ENCODE measurements around the gene SALL4. TPM values are rescaled to one million over a fixed set of nuclear protein-coding genes. Genes with fewer than 3 reads are reported as not detected.
"Not testable (repeated sequence)": the region's sequence is repeated elsewhere in the genome, so short reads cannot be mapped to it uniquely, and the experiment has no call there.

SALL4 gene
- total RNA-seq, 1 donor from 2014 or later = 1.8 TPM

DNA sequence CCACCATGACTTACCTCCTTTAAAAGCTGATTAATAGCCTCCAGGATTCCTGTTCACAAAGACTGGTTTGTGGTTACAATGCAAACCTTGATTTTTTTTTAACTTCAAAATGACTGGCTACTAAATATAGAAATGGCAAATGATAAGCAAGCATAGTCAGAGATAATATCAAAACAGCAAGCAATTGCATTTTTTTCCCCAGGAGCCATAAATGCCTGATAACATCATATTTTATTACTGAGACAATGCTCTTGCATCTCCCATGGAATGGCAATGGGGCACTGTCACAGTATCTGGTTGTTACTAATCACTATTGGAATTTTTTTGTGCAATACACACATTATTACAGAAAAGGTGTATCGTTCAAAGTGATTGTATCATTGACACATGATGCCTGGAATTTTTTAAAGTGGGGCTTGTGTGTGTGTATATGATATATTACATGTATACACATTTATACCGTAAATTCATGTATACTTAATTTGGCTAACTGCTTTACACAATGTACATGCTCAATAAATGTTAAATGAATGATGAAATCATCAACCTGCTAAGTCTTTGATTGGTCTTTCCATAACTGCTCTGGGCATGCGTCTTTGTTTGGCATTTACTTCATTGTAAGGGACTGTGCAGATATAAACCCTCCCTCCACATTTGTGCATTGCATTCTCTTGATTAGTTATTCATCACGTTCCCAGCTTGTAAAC lies 980 bp upstream of the SALL4 start:
- DNase-seq (ENCODE audit: extremely low read depth, low read depth, low spot score) = no peak

- no peak for DNase-seq (ENCODE audit: extremely low read depth, low read depth, low spot score)
These were observed 548 bp downstream of the SALL4 start for GRCh38 chr20:51801823-51802123.

DNA sequence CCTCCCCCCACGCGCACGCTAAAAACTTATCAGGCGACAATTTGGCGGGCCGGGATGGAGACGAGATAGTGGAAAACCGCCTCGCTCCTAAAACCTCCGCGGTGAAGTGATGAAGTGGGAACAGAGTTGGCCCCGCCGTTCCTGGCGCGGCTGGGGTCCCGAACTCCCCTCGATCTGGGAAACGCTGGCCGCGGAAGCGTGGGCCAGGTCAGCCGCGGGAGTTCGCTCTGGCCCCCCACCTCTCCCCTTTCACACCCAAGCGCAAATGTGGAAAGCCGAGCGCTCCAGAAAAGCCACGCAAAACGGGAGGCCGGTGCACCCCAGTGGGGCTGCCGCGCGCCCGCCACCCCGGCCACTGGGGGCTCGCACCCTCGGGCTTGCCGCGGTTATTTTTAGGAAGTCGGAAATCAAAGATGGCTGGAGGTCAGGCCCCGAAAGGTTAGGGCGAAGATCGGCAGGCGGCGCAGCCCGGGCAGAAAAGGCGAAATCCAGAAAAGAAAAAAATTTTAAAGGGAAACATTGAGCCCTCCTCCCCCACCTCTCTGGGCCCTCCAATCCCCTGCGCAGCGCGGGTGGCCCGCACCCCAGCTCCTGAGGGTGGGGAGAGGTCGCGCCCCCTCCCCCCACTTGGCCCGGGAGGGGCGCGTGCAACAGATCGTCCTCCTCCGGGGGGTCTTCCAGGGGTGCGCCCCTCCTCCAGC lies 1.0 kb downstream of the SALL4 start:
- DNase-seq (ENCODE audit: extremely low read depth, low read depth, low spot score) = no peak

GRCh38 chr20:51800872-51801121 lies 1.5 kb downstream of the SALL4 start:
- no peak for DNase-seq (ENCODE audit: extremely low read depth, low read depth, low spot score)

DNA sequence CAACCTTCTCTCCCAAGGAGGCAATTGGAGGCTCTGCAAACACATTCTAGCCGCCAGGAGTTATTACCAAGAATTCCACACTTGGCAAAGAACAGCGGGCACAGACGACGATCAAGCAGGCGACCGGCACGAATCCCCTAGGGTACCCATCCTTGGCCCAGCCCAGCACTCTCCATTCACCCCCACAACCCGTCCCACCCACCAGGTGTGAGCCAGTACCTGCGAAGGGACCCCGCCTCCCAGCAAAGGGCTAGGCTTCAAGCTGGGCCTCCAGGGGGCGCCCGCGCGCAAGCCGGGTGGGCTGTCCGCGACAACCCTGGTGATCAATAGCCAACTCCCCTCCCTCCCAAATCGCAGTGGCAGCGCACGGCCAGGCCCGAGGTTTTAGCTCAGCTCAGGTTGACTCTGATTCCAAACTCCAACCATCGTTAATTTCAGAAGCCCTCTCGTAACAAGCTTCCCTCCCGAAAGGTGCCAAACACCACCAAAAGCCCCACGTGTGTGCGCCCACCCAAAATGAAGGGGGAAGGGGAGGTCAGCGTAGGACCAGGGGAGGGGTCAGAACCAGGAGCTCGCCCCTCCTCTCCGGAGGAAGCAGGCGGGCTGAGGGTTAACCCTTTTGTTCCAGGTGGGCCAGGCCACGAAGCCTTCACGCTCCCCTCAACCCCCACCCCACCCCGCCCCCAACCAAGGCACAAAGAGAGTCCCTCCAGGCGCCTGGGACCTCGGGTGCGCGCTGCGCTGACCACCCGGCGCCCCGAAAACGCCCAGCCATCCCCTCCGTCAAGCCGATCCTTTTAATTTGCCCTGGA lies 2.1 kb downstream of the SALL4 start:
- no peak for DNase-seq (ENCODE audit: extremely low read depth, low read depth, low spot score)

- DNase-seq (ENCODE audit: extremely low read depth, low read depth, low spot score) = no peak
These were observed 2.9 kb downstream of the SALL4 start for GRCh38 chr20:51799401-51799860.

GRCh38 chr20:51797357-51798025 lies 4.8 kb downstream of the SALL4 start:
- DNase-seq (ENCODE audit: extremely low read depth, low read depth, low spot score) = no peak

- DNase-seq (ENCODE audit: extremely low read depth, low read depth, low spot score) = no peak
These were observed 6.0 kb downstream of the SALL4 start for GRCh38 chr20:51796340-51796739.

- no peak for DNase-seq (ENCODE audit: extremely low read depth, low read depth, low spot score)
These were observed 9.4 kb downstream of the SALL4 start for GRCh38 chr20:51792960-51793359.

GRCh38 chr20:51791626-51792025 lies 10.7 kb downstream of the SALL4 start:
- no peak for DNase-seq (ENCODE audit: extremely low read depth, low read depth, low spot score)

GRCh38 chr20:51790256-51790655 lies 12.1 kb downstream of the SALL4 start:
- DNase-seq (ENCODE audit: extremely low read depth, low read depth, low spot score) = no peak

- DNase-seq (ENCODE audit: extremely low read depth, low read depth, low spot score) = no peak
These were observed 12.9 kb downstream of the SALL4 start for GRCh38 chr20:51789434-51789833.

GRCh38 chr20:51788822-51789221 lies 13.5 kb downstream of the SALL4 start:
- DNase-seq (ENCODE audit: extremely low read depth, low read depth, low spot score) = no peak

DNA sequence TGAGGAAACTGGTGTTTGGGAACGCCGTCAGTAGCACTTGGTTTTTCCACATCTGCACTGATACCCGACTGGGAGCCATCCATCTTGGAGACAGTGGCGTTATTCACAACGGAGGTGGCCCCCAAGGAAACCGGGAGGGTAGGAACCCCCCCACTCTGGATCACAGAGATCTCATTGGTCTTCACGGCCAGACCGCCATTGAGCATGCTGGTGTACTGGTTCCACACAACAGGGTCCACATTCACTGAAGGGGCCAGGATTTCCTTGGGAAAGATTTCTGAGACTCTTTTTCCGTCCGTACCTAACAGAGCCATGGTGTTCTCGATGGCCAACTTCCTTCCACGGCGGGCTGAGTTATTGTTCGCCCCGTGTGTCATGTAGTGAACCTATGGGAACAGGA lies 18.0 kb downstream of the SALL4 start:
- no peak for DNase-seq (ENCODE audit: extremely low read depth, low read depth, low spot score)

GRCh38 chr20:51778229-51778759 lies 24.0 kb downstream of the SALL4 start:
- DNase-seq (ENCODE audit: extremely low read depth, low read depth, low spot score) = not testable (repeated sequence)

DNA sequence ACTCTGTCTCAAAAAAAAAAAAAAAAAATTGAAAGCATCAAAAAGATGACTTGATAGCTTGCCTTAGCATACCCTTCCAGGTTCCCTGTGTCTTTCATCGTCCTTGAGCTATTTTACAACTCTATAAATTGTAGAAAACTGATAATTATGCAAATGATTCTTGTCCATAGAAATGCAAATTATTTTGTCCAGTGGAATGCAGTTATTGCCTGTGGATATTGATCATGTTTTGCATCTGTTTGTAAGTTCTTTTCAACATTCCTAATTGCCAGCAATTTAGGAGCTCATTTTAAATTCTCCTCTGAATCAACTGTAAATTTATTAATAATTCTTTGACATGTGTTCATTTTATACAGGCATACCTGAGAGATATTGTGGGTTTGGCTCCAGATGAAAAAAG lies 27.1 kb downstream of the SALL4 start:
- no peak for DNase-seq (ENCODE audit: extremely low read depth, low read depth, low spot score)

DNA sequence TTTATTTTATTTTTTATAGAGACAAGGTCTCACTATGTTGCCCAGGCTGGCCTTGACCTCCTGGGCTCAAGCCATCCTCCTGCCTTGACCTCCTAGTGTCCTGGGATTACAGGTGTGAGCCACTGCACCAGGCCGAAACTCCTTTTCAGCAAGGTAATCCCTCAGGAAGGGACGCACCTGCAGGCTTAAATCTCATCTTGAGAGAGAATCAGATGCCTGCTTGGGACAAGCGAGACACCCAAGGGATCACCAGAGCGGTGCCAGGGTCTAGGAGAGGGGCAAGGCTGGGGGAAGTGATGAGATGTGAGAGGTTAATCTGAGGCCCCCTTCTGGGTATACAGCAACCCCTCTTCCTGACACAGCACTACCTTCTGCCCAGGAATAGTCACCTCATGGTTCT lies 30.1 kb downstream of the SALL4 start:
- no peak for DNase-seq (ENCODE audit: extremely low read depth, low read depth, low spot score)

DNA sequence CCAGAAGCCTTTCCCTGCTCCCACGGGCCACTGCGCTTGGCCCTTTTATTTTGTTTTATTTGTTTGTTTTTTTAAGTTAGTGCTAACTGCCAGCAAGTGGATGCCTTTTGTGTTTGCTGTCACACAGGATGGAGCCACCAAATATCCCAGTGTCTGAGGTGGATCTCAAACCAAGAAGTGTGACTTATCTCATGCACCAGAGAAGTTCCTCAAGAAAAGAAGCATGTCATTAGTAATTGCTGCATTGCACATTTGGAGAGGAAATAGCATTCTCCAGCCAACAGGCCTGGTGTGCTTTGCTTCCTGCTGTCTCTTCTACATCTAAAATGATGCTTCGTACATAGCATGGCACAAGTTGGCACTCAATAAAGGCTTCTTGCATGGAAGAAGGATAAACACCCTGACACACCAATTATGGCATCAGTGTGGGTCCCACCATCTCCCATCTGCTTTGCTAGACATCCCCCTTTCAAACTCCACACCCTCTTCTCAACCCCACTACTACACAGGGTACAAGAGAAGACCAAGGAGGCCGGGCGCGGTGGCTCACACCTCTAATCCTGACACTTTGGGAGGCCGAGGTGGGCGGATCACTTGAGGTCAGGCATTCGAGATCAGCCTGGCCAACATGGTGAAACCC lies 32.2 kb downstream of the SALL4 start:
- DNase-seq (ENCODE audit: extremely low read depth, low read depth, low spot score) = no peak

GRCh38 chr20:51768759-51769517 lies 33.4 kb downstream of the SALL4 start:
- DNase-seq (ENCODE audit: extremely low read depth, low read depth, low spot score) = no peak

All from glomerular endothelial cell (primary cell).